SU-DHL-6 (cell line): ENCODE measurements around the gene ATOH8.

Experiments used
- H2AFZ ChIP-seq: fragments of 200-600 bp; sonication (generic); 2 replicates; pipeline ENCODE4 v1.6.1; 2014; ENCODE audit warnings: low read depth, mild to moderate bottlenecking, moderate library complexity, mixed read lengths, antibody characterized with exemption, low read length; ENCODE audit not compliant: severe bottlenecking
- H3F3A ChIP-seq: fragments of 200-600 bp; shearing (Covaris generic); 2 replicates; pipeline ENCODE4 v1.6.0; 2016; ENCODE audit warnings: antibody characterized with exemption, mild to moderate bottlenecking; ENCODE audit not compliant: insufficient read depth
- H3K27ac ChIP-seq: fragments of 200-600 bp; sonication (generic); 2 replicates; pipeline ENCODE4 v1.5.1; 2016; ENCODE audit warnings: low read depth, mild to moderate bottlenecking, low read length, moderate library complexity, mixed read lengths
- H3K27me3 ChIP-seq: fragments of 200-600 bp; sonication (generic), shearing (Covaris generic); 2 replicates; pipeline ENCODE4 v1.6.0; 2014; ENCODE audit warnings: mild to moderate bottlenecking, low read length
- H3K36me3 ChIP-seq: fragments of 200-600 bp; sonication (generic); 2 replicates; pipeline ENCODE4 v1.6.1; 2014; ENCODE audit warnings: mild to moderate bottlenecking, low read length, mixed read lengths
- H3K4me2 ChIP-seq: fragments of 300-600, 200-600 bp; shearing (Covaris generic), sonication (generic); 2 replicates; pipeline ENCODE4 v1.6.0; 2014; ENCODE audit warnings: low read length, low read depth, mild to moderate bottlenecking; ENCODE audit not compliant: poor library complexity, severe bottlenecking
- H3K4me3 ChIP-seq: fragments of 200-600 bp; sonication (generic); 2 replicates; pipeline ENCODE4 v1.5.1; 2014; ENCODE audit warnings: antibody characterized with exemption, low read length, mild to moderate bottlenecking, mixed read lengths; ENCODE audit not compliant: insufficient read depth, poor library complexity, severe bottlenecking
- H3K79me2 ChIP-seq: fragments of 200-600 bp; sonication (generic); 2 replicates; pipeline ENCODE4 v1.6.1; 2014; ENCODE audit warnings: mild to moderate bottlenecking, low read length, moderate library complexity; ENCODE audit not compliant: insufficient read depth
- H3K9ac ChIP-seq: fragments of 200-600 bp; sonication (generic); 2 replicates; pipeline ENCODE4 v1.7.0; 2014; ENCODE audit warnings: mild to moderate bottlenecking, low read length
- H3K9me2 ChIP-seq: fragments of 200-600 bp; sonication (generic); replicated peaks from 2 replicates; pipeline ENCODE4 v1.6.1; 2014; ENCODE audit warnings: low read length; ENCODE audit not compliant: insufficient read depth
- H3K9me3 ChIP-seq: fragments of 200-600 bp; sonication (generic); 2 replicates; pipeline ENCODE4 v1.6.1; 2014; ENCODE audit warnings: low read length, mixed read lengths; ENCODE audit not compliant: insufficient read depth
- H4K20me1 ChIP-seq: fragments of 200-600 bp; sonication (generic); 2 replicates; pipeline ENCODE4 v1.6.1; 2014; ENCODE audit warnings: low read depth, mild to moderate bottlenecking, antibody characterized with exemption, low read length, moderate library complexity, mixed read lengths
- EZH2phosphoT487 ChIP-seq: fragments of 200-600 bp; sonication (generic), shearing (Covaris generic); conservative IDR thresholded peaks from 2 replicates; pipeline ENCODE4 v1.6.1; 2018; ENCODE audit warnings: mild to moderate bottlenecking, antibody characterized with exemption, low read length, moderate library complexity, mixed read lengths
- TF ChIP-seq, protein P1 (sequence below): fragments of 200-600 bp; sonication (generic); IDR thresholded peaks from one replicate; pipeline ENCODE4 v1.5.1; 2017; ENCODE audit warnings: antibody characterized with exemption, mild to moderate bottlenecking, low read length, moderate library complexity; ENCODE audit not compliant: insufficient read depth, poor library complexity, severe bottlenecking

ATOH8 gene

DNA sequence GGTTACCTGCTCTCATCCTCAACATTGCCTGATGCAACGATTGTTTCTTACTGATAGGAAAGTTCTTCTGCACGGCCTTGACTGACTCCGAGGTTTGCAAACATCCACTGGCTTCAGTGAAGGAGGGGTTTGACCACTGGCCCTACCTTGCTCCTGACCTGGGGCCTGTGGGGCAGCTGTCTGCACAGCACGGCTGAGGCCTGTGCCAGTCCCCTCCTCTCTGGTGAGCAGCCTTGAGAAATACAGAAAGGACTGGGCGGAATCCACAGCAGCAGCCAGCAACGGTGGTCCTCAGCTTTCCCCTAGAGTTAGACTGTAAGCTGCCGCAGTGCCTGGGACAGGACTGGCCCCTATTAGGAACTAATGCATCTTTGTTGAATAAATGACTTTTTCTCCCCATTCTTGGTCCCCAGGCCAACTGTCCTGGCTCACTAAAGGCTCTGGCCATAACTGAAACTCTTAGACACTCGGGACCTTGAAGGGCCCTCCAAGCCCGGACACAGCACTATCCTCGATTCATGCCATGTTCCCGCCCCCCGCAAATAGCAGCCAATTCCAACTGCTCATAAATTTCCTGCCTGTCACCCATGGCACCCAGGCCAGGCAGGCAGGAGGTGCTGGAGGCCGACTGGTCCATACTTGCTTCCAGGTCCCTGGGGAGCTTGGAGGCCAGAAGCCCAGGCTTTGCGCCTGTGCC lies 26.7 kb downstream of the ATOH8 start:
- H4K20me1 ChIP-seq: no peaks in the 10 kb centered on the region
- H2AFZ ChIP-seq: no peak overlapping the region
- no peak overlapping the region for H3K9ac ChIP-seq
- no peaks in the 10 kb centered on the region for H3K9me3 ChIP-seq
- H3K9me2 ChIP-seq: no peaks in the 10 kb centered on the region
- H3K27ac ChIP-seq: no peak overlapping the region
- H3K4me3 ChIP-seq: no peak overlapping the region
- H3K27me3 ChIP-seq: no peaks in the 10 kb centered on the region
- no peaks in the 10 kb centered on the region for H3K79me2 ChIP-seq
- TF ChIP-seq, protein P1, sequence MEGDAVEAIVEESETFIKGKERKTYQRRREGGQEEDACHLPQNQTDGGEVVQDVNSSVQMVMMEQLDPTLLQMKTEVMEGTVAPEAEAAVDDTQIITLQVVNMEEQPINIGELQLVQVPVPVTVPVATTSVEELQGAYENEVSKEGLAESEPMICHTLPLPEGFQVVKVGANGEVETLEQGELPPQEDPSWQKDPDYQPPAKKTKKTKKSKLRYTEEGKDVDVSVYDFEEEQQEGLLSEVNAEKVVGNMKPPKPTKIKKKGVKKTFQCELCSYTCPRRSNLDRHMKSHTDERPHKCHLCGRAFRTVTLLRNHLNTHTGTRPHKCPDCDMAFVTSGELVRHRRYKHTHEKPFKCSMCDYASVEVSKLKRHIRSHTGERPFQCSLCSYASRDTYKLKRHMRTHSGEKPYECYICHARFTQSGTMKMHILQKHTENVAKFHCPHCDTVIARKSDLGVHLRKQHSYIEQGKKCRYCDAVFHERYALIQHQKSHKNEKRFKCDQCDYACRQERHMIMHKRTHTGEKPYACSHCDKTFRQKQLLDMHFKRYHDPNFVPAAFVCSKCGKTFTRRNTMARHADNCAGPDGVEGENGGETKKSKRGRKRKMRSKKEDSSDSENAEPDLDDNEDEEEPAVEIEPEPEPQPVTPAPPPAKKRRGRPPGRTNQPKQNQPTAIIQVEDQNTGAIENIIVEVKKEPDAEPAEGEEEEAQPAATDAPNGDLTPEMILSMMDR: no peak
- TF ChIP-seq EZH2phosphoT487: no peak
- H3F3A ChIP-seq: no peaks in the 10 kb centered on the region
- no peak overlapping the region for H3K4me2 ChIP-seq
- no peaks in the 10 kb centered on the region for H3K36me3 ChIP-seq

DNA sequence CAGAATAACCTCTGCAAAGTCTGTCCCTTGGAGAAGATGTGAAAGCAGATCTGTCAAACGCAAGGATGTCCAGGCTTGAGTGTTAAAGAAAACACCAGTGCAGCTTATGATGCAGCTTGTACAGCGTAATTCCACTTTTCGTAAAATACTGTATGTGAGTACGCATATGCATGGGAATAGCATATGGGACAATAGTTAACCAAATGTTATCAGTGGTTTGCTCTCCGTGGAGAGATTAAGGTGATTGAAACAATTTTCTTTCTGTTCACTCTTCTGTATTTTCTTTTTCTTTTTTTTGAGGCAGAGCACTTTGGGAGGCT lies 27.2 kb downstream of the ATOH8 start:
- Histone ChIP-seq H3K9ac (no peak overlapping the region), H3K4me2 (no peak overlapping the region), H2AFZ (no peak overlapping the region), H3K36me3 (no peaks in the 10 kb centered on the region), H3K79me2 (no peaks in the 10 kb centered on the region), H3K4me3 (no peak overlapping the region), H3K9me2 (no peaks in the 10 kb centered on the region), H4K20me1 (no peaks in the 10 kb centered on the region), H3K27ac (no peak overlapping the region), H3F3A (no peaks in the 10 kb centered on the region), H3K27me3 (no peaks in the 10 kb centered on the region), H3K9me3 (no peaks in the 10 kb centered on the region)
- TF ChIP-seq, protein P1: no peak
- TF ChIP-seq EZH2phosphoT487: no peak

DNA sequence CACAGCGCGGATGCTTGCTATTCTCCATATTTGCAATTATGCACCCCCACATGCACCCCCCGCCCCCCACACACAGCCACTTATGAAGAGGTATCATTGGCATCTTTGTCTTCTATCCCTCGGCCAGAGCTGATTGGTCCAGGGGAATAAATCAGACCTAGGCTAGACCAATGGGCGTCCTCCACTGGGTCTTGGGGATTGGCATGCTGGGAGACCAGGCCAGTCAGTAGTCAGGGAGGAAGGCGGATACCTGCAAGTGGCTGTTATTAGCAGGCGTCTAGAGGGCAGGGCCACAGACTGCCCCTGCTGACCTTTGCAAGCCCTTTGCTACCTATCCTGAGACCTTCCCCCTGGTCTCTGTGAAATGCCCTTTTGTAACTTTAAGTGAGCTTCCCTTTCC lies 30.0 kb downstream of the ATOH8 start:
- H3K4me3 ChIP-seq: no peak overlapping the region
- no peak overlapping the region for H3K4me2 ChIP-seq
- no peak overlapping the region for H2AFZ ChIP-seq
- H3K9me2 ChIP-seq: no peaks in the 10 kb centered on the region
- TF ChIP-seq, protein P1: no peak
- no peak for TF ChIP-seq EZH2phosphoT487
- H3F3A ChIP-seq: no peaks in the 10 kb centered on the region
- no peaks in the 10 kb centered on the region for H3K36me3 ChIP-seq
- no peaks in the 10 kb centered on the region for H3K9me3 ChIP-seq
- no peaks in the 10 kb centered on the region for H3K79me2 ChIP-seq
- H3K27me3 ChIP-seq: no peaks in the 10 kb centered on the region
- no peaks in the 10 kb centered on the region for H4K20me1 ChIP-seq
- no peak overlapping the region for H3K9ac ChIP-seq
- no peak overlapping the region for H3K27ac ChIP-seq
